ENCODE measurements around the gene CA4.

CA4 gene

GRCh38 chr17:60164697-60165096 is 14.9 kb downstream of the CA4 start:
- TF ChIP-seq CTCF (IDR thresholded peaks at IDR 0.05; ENCODE audit: low read length): no peak
- no peak for TF ChIP-seq EZH2 (IDR thresholded peaks at IDR 0.05; ENCODE audit: borderline replicate concordance, low read length)
- Histone ChIP-seq H3K4me2 (ENCODE audit: low read length) (no peak overlapping the region), H3K27me3 (ENCODE audit: insufficient read depth, low read length) (no peaks in the 10 kb centered on the region), H3F3A (ENCODE audit: insufficient read depth, low read length) (no peaks in the 10 kb centered on the region; the same call in 1 of the 2 replicates), H3K4me1 (ENCODE audit: insufficient read depth, low read length, severe bottlenecking) (no peaks in the 10 kb centered on the region), H3K9me2 (ENCODE audit: low read depth, low read length) (no peaks in the 10 kb centered on the region), H3K4me3 (ENCODE audit: low read depth, low read length, poor library complexity, severe bottlenecking) (no peak overlapping the region), H3K79me2 (ENCODE audit: insufficient read depth, low read length) (no peaks in the 10 kb centered on the region), H3K9ac (ENCODE audit: low read length) (no peak overlapping the region), H4K20me1 (ENCODE audit: insufficient read depth, low read length) (no peaks in the 10 kb centered on the region), H3K27ac (ENCODE audit: low read depth, low read length, poor library complexity, severe bottlenecking) (no peak overlapping the region), H2AFZ (ENCODE audit: low read length) (no peak overlapping the region), H3K36me3 (ENCODE audit: insufficient read depth, low read length) (no peaks in the 10 kb centered on the region), H3K9me3 (ENCODE audit: low read length) (no peaks in the 10 kb centered on the region)

- H4K20me1 ChIP-seq (ENCODE audit: insufficient read depth, low read length): no peaks in the 10 kb centered on the region
- no peaks in the 10 kb centered on the region for H3K79me2 ChIP-seq (ENCODE audit: insufficient read depth, low read length)
- no peak overlapping the region for H3K9ac ChIP-seq (ENCODE audit: low read length)
- H3K4me3 ChIP-seq (ENCODE audit: low read depth, low read length, poor library complexity, severe bottlenecking): no peak overlapping the region
- H3K4me2 ChIP-seq (ENCODE audit: low read length): no peak overlapping the region
- no peak for TF ChIP-seq CTCF (IDR thresholded peaks at IDR 0.05; ENCODE audit: low read length)
- no peak for TF ChIP-seq EZH2 (IDR thresholded peaks at IDR 0.05; ENCODE audit: borderline replicate concordance, low read length)
- H3K27me3 ChIP-seq (ENCODE audit: insufficient read depth, low read length): no peaks in the 10 kb centered on the region
- no peaks in the 10 kb centered on the region for H3K9me3 ChIP-seq (ENCODE audit: low read length)
- no peak overlapping the region for H2AFZ ChIP-seq (ENCODE audit: low read length)
- no peaks in the 10 kb centered on the region; the same call in 1 of the 2 replicates for H3F3A ChIP-seq (ENCODE audit: insufficient read depth, low read length)
- no peak overlapping the region for H3K27ac ChIP-seq (ENCODE audit: low read depth, low read length, poor library complexity, severe bottlenecking)
- H3K36me3 ChIP-seq (ENCODE audit: insufficient read depth, low read length): no peaks in the 10 kb centered on the region
- peaks cover under 1% of the 10 kb centered on the region for H3K4me1 ChIP-seq (ENCODE audit: insufficient read depth, low read length, severe bottlenecking)
- no peaks in the 10 kb centered on the region for H3K9me2 ChIP-seq (ENCODE audit: low read depth, low read length)
Observed at GRCh38 chr17:60165223-60165622, 15.4 kb downstream of the CA4 start.

GRCh38 chr17:60165971-60166370 is 16.2 kb downstream of the CA4 start:
- H3K27me3 ChIP-seq (ENCODE audit: insufficient read depth, low read length): no peaks in the 10 kb centered on the region
- no peaks in the 10 kb centered on the region for H3K36me3 ChIP-seq (ENCODE audit: insufficient read depth, low read length)
- no peak overlapping the region for H2AFZ ChIP-seq (ENCODE audit: low read length)
- H3K4me2 ChIP-seq (ENCODE audit: low read length): no peak overlapping the region
- H3F3A ChIP-seq (ENCODE audit: insufficient read depth, low read length): no peaks in the 10 kb centered on the region; the same call in 1 of the 2 replicates
- H3K9me3 ChIP-seq (ENCODE audit: low read length): no peaks in the 10 kb centered on the region
- TF ChIP-seq CTCF (IDR thresholded peaks at IDR 0.05; ENCODE audit: low read length): no peak
- no peak for TF ChIP-seq EZH2 (IDR thresholded peaks at IDR 0.05; ENCODE audit: borderline replicate concordance, low read length)
- H3K9me2 ChIP-seq (ENCODE audit: low read depth, low read length): no peaks in the 10 kb centered on the region
- no peak overlapping the region for H3K27ac ChIP-seq (ENCODE audit: low read depth, low read length, poor library complexity, severe bottlenecking)
- no peak overlapping the region for H3K4me3 ChIP-seq (ENCODE audit: low read depth, low read length, poor library complexity, severe bottlenecking)
- H3K4me1 ChIP-seq (ENCODE audit: insufficient read depth, low read length, severe bottlenecking): peaks cover 8% of the 10 kb centered on the region
- no peaks in the 10 kb centered on the region for H3K79me2 ChIP-seq (ENCODE audit: insufficient read depth, low read length)
- no peak overlapping the region for H3K9ac ChIP-seq (ENCODE audit: low read length)
- H4K20me1 ChIP-seq (ENCODE audit: insufficient read depth, low read length): no peaks in the 10 kb centered on the region
